SK-N-SH treated with all-trans-retinoic acid at 6 μM for 48 hours (cell line): ENCODE measurements around the gene C17orf114.

Experiments used
- ATAC-seq: fragments of 200-7000 bp; cut with Tn5 transposase; 3 replicates; pipeline ENCODE4 v1.9.1; 2020; ENCODE audit warnings: mild to moderate bottlenecking, moderate library complexity
- ARNTL ChIP-seq: fragments of 450-650 bp; formaldehyde crosslinking; IDR thresholded peaks from 2 replicates; pipeline ENCODE4 v1.5.0; 2020; ENCODE audit warnings: low read depth, mild to moderate bottlenecking, moderate library complexity, borderline replicate concordance
- BACH2 ChIP-seq: fragments of 250-450 bp; sonication (Bioruptor Pico); IDR thresholded peaks from 2 replicates; pipeline ENCODE4 v1.9.0; 2021; ENCODE audit warnings: mild to moderate bottlenecking, borderline replicate concordance
- CSDC2 ChIP-seq: fragments of 250-450 bp; sonication (Bioruptor Pico); IDR thresholded peaks from 2 replicates; pipeline ENCODE4 v1.5.0; 2020; ENCODE audit warnings: mild to moderate bottlenecking, moderate library complexity
- GLIS3 ChIP-seq: fragments of 250-450 bp; sonication (Bioruptor Pico); IDR thresholded peaks from 2 replicates; pipeline ENCODE4 v1.5.0; 2020; ENCODE audit warnings: mild to moderate bottlenecking, moderate library complexity
- ISL1 ChIP-seq: fragments of 250-450 bp; sonication (Bioruptor Pico); IDR thresholded peaks from 2 replicates; pipeline ENCODE4 v2.1.2; 2022; ENCODE audit warnings: mild to moderate bottlenecking, moderate library complexity
- OSR1 ChIP-seq: fragments of 250-450 bp; sonication (Bioruptor Pico); IDR thresholded peaks from 2 replicates; pipeline ENCODE4 v1.8.0; 2022; ENCODE audit warnings: moderate library complexity, mild to moderate bottlenecking, inconsistent platforms
- PATZ1 ChIP-seq: fragments of 250-450 bp; sonication (Bioruptor Pico); IDR thresholded peaks from 2 replicates; pipeline ENCODE4 v1.8.0; 2020; ENCODE audit warnings: mild to moderate bottlenecking, moderate library complexity, borderline replicate concordance
- POU6F1 ChIP-seq: fragments of 250-450 bp; sonication (Bioruptor Pico); IDR thresholded peaks from 2 replicates; pipeline ENCODE4 v1.8.0; 2021; ENCODE audit warnings: low read depth, mild to moderate bottlenecking, moderate library complexity, borderline replicate concordance
- PPARA ChIP-seq: fragments of 250-450 bp; sonication (Bioruptor Pico); IDR thresholded peaks from 2 replicates; pipeline ENCODE4 v1.5.0; 2020; ENCODE audit warnings: mild to moderate bottlenecking, borderline replicate concordance
- RARB ChIP-seq: fragments of 250-450 bp; sonication (Bioruptor Pico); IDR thresholded peaks from 2 replicates; pipeline ENCODE4 v1.8.0; 2021; ENCODE audit warnings: mild to moderate bottlenecking, moderate library complexity
- SNAI2 ChIP-seq: fragments of 250-450 bp; sonication (Bioruptor Pico); IDR thresholded peaks from 2 replicates; pipeline ENCODE4 v1.5.0; 2020; ENCODE audit warnings: mild to moderate bottlenecking, moderate library complexity
- TCF4 ChIP-seq: fragments of 250-450 bp; sonication (Bioruptor Pico); IDR thresholded peaks from 2 replicates; pipeline ENCODE4 v1.8.0; 2021; ENCODE audit warnings: mild to moderate bottlenecking, moderate library complexity, borderline replicate concordance
- TOX ChIP-seq: fragments of 250-450 bp; sonication (Bioruptor Pico); IDR thresholded peaks from 2 replicates; pipeline ENCODE4 v1.8.0; 2021; ENCODE audit warnings: mild to moderate bottlenecking, moderate library complexity, borderline replicate concordance
- ZC3H10 ChIP-seq: fragments of 250-450 bp; sonication (Bioruptor Pico); IDR thresholded peaks from 2 replicates; pipeline ENCODE4 v1.5.1; 2021; ENCODE audit warnings: mild to moderate bottlenecking, moderate library complexity
- ZFP3 ChIP-seq: fragments of 250-450 bp; sonication (Bioruptor Pico); IDR thresholded peaks from 2 replicates; pipeline ENCODE4 v1.5.0; 2020; ENCODE audit warnings: mild to moderate bottlenecking, moderate library complexity
- ZFP30 ChIP-seq: fragments of 450-650 bp; formaldehyde crosslinking; IDR thresholded peaks from 2 replicates; pipeline ENCODE4 v1.5.0; 2022; ENCODE audit warnings: mild to moderate bottlenecking, moderate library complexity
- ZNF565 ChIP-seq: fragments of 450-650 bp; formaldehyde crosslinking; conservative IDR thresholded peaks from 2 replicates; pipeline ENCODE4 v1.5.0; 2020; ENCODE audit warnings: low read depth, mild to moderate bottlenecking, moderate library complexity
- ZNF70 ChIP-seq: fragments of 450-650 bp; formaldehyde crosslinking; IDR thresholded peaks from 2 replicates; pipeline ENCODE4 v1.5.0; 2020; ENCODE audit warnings: mild to moderate bottlenecking, moderate library complexity
- TF ChIP-seq, protein P1 (sequence below): fragments of 250-450 bp; sonication (Bioruptor Pico); IDR thresholded peaks from 2 replicates; pipeline ENCODE4 v1.5.1; 2020; ENCODE audit warnings: low read depth, mild to moderate bottlenecking, moderate library complexity
- TF ChIP-seq, protein P2 (sequence below): fragments of 250-450 bp; sonication (Bioruptor Pico); IDR thresholded peaks from 2 replicates; pipeline ENCODE4 v1.5.1; 2021; ENCODE audit warnings: mild to moderate bottlenecking, moderate library complexity
- TF ChIP-seq, protein P3 (sequence below): fragments of 250-450 bp; sonication (Bioruptor Pico); IDR thresholded peaks from 2 replicates; pipeline ENCODE4 v1.5.0; 2020; ENCODE audit warnings: mild to moderate bottlenecking, moderate library complexity

The C17orf114 gene

DNA sequence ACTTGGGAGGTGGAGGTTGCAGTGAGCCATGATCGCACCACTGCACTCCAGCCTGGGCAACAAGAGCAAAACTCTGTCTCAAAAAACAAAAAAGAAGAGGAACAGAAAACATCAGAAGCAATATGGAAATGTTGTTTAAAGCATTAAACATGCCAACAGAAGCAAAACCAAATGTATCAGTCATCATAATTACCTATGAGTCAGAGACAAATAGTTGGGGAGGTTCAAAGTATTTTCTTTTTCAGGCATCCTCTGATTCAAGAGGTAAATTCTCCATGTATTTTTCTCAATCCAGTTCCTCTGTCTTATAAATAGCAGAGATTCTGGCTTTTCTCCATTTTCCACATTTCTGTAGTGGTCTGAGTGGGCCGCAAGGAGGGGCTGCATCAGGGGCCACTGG is 32.5 kb downstream of the C17orf114 start:
- TF ChIP-seq ZFP3 (CRISPR knock-in tag) (no peak), GLIS3 (CRISPR knock-in tag) (no peak), TCF4 (CRISPR knock-in tag) (no peak), ISL1 (CRISPR knock-in tag) (no peak), TOX (CRISPR knock-in tag) (no peak), OSR1 (no peak), RARB (no peak), POU6F1 (no peak), ZFP30 (CRISPR knock-in tag) (no peak), ZNF70 (CRISPR knock-in tag) (no peak), BACH2 (CRISPR knock-in tag) (no peak)
- TF ChIP-seq, protein P1, sequence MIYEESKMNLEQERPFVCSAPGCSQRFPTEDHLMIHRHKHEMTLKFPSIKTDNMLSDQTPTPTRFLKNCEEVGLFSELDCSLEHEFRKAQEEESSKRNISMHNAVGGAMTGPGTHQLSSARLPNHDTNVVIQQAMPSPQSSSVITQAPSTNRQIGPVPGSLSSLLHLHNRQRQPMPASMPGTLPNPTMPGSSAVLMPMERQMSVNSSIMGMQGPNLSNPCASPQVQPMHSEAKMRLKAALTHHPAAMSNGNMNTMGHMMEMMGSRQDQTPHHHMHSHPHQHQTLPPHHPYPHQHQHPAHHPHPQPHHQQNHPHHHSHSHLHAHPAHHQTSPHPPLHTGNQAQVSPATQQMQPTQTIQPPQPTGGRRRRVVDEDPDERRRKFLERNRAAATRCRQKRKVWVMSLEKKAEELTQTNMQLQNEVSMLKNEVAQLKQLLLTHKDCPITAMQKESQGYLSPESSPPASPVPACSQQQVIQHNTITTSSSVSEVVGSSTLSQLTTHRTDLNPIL, result no peak
- TF ChIP-seq, protein P2, sequence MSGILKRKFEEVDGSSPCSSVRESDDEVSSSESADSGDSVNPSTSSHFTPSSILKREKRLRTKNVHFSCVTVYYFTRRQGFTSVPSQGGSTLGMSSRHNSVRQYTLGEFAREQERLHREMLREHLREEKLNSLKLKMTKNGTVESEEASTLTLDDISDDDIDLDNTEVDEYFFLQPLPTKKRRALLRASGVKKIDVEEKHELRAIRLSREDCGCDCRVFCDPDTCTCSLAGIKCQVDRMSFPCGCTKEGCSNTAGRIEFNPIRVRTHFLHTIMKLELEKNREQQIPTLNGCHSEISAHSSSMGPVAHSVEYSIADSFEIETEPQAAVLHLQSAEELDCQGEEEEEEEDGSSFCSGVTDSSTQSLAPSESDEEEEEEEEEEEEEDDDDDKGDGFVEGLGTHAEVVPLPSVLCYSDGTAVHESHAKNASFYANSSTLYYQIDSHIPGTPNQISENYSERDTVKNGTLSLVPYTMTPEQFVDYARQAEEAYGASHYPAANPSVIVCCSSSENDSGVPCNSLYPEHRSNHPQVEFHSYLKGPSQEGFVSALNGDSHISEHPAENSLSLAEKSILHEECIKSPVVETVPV (CRISPR knock-in tag), result no peak
- TF ChIP-seq, protein P3, sequence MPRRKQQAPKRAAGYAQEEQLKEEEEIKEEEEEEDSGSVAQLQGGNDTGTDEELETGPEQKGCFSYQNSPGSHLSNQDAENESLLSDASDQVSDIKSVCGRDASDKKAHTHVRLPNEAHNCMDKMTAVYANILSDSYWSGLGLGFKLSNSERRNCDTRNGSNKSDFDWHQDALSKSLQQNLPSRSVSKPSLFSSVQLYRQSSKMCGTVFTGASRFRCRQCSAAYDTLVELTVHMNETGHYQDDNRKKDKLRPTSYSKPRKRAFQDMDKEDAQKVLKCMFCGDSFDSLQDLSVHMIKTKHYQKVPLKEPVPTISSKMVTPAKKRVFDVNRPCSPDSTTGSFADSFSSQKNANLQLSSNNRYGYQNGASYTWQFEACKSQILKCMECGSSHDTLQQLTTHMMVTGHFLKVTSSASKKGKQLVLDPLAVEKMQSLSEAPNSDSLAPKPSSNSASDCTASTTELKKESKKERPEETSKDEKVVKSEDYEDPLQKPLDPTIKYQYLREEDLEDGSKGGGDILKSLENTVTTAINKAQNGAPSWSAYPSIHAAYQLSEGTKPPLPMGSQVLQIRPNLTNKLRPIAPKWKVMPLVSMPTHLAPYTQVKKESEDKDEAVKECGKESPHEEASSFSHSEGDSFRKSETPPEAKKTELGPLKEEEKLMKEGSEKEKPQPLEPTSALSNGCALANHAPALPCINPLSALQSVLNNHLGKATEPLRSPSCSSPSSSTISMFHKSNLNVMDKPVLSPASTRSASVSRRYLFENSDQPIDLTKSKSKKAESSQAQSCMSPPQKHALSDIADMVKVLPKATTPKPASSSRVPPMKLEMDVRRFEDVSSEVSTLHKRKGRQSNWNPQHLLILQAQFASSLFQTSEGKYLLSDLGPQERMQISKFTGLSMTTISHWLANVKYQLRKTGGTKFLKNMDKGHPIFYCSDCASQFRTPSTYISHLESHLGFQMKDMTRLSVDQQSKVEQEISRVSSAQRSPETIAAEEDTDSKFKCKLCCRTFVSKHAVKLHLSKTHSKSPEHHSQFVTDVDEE, result no peak
- TF ChIP-seq, all 23 proteins: peak for 0

DNA sequence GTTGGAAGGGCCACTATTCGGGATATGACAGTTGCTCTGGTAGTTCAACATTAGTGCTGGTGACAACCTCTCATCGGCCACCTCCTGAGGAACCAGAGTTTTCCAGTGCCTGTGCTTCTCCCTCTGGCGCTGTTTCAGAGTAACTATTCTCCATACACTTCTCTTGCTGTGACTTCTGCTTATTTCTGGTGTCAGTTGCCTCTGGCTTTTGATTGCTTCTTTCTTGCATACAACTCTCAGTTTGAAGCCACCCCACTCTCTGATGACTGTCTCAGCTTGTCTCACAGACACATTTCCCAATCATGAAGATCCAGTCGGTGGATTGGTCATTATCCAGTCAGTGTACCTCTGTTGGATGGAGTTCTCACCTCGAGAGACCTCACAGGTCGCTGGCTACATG is 33.8 kb downstream of the C17orf114 start:
- no peak for TF ChIP-seq ZC3H10
- no peak for TF ChIP-seq CSDC2
- no peak for TF ChIP-seq TOX (CRISPR knock-in tag)
- TF ChIP-seq, protein P2 (CRISPR knock-in tag), result no peak
- TF ChIP-seq PATZ1 (CRISPR knock-in tag), result no peak
- no peak for TF ChIP-seq PPARA
- no peak for TF ChIP-seq SNAI2 (CRISPR knock-in tag)
- no peak for TF ChIP-seq OSR1
- no peak for TF ChIP-seq ARNTL
- TF ChIP-seq BACH2 (CRISPR knock-in tag), result no peak
- TF ChIP-seq ZNF565 (CRISPR knock-in tag), result no peak
- TF ChIP-seq, protein P3, result no peak
- no peak for TF ChIP-seq ISL1 (CRISPR knock-in tag)
- TF ChIP-seq RARB, result no peak
- no peak for TF ChIP-seq TCF4 (CRISPR knock-in tag)
- TF ChIP-seq POU6F1, result no peak
- ATAC-seq, result no peak

More for the DNA sequence above, 32.5 kb downstream of the C17orf114 start:
- no peak for ATAC-seq
